ENCODE measurements around the gene GRM7.

DNA sequence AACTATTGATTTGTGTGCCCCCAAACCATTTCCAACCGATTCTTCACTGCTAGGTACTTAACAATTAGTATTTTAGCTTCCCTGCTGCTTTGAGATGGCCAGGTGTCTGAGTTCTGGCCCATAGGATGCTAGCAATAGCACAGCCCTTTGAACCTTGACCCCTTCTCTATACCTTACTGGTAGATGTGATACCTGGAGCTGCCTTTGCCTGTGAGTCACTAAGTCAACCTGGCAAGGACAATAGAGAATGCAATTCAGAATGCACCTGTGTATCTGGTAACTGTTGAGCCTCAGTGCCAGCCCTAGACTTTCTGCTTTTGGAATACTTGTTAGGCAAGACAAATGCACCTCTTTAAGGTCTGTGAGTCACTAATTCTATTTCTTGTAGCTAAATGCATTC lies 467.4 kb downstream of the GRM7 start:
- TF ChIP-seq, protein P1, sequence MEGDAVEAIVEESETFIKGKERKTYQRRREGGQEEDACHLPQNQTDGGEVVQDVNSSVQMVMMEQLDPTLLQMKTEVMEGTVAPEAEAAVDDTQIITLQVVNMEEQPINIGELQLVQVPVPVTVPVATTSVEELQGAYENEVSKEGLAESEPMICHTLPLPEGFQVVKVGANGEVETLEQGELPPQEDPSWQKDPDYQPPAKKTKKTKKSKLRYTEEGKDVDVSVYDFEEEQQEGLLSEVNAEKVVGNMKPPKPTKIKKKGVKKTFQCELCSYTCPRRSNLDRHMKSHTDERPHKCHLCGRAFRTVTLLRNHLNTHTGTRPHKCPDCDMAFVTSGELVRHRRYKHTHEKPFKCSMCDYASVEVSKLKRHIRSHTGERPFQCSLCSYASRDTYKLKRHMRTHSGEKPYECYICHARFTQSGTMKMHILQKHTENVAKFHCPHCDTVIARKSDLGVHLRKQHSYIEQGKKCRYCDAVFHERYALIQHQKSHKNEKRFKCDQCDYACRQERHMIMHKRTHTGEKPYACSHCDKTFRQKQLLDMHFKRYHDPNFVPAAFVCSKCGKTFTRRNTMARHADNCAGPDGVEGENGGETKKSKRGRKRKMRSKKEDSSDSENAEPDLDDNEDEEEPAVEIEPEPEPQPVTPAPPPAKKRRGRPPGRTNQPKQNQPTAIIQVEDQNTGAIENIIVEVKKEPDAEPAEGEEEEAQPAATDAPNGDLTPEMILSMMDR (IDR thresholded peaks at IDR 0.05), result no peak
- no peak for TF ChIP-seq POLR2A (IDR thresholded peaks at IDR 0.05)
